Measurements from ENCODE around the gene B3GAT3.
A peak's percentile ranks its signal among the peaks of the same experiment; 100 is the strongest.
"Not testable (repeated sequence)": the region's sequence is repeated elsewhere in the genome, so short reads cannot be mapped to it uniquely, and the experiment has no call there.

B3GAT3 gene

DNA sequence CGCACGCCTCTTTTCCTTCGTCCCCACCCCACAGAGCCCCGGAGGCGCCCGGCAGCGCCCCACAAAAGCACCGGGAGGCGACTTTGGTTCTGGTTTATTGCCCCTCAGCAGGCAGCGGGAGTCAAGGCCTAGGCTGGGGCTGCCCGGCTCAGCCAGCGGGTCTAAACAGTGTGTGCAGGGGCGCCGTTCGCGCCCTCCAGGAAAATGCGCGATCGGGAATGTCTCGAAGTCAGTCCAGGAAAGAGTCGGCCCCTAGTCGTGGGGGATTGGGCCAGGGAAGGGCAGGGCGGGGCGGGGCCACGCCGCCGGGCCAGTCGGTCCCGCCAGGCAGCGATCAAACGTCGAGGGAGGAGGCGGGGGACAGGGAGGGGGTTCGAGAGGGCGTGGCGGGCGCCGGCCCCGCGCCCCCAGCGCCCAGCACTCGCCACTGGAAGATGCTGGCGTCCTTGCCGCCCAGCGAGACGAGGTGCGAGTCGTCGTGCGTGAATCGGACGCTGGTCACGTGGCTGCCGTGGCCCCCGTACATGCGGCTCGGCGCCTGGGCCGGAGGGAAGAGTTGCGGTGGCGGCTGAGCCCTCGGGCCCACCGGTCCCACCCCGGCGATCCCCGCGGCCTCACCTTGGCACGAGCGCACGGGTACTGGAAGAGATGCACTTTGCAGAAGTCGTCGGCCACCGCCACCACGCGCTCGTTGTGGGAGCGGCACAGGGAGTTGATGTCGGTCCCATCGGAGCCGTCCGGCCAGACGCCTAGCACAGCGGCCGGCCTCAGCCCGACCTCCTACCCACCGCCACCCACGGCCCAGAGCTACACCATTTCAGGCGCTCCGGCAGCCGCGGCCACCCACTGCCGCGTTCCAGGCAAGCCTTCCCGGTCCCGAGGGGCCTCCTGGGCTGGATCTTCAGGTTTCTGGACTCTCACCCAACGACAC, 19.4 kb downstream of the B3GAT3 start:
- DNase-seq = peak; percentile 72

DNA sequence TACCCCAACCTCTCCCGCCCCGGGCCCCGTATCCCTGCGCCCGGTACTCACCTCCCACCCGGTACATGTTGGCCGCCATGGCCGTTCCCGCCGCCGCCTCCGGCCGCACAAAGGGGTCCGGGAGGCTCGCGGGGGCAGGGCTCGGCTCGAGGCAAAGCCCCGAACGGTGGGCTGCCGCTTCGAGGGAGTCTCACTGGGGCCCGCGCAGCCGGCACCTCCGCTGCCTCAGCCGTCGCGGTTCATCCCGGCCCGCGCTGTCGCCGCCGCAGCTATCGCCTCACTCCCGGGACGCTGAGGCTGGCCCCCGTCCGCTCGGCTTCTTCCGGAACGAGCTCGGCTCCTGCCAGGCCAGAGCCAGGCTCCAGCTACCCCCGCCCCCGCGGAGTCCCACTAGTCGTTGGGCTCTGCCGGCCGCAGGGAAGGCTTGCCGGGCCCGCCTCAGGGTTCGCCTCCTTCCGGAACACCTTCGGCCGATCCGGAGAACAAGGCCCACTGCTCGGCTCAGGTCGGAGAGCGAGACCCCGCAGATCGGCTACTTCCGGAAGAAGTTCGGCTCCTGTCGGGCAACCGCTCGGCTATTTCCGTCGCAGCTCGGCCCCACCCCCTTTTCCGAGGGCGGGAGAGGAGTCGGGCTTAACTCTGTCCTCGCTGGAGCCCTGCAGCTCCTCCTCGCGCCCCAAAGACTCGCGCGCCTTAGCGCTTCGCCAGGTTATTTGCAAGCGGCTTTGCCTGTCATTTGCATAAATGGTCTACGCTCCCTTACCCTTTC, 20.2 kb downstream of the B3GAT3 start, which contains the start of gene MTA2:
TSS of gene MTA2 (minus strand) at position 494 of the 769 bp plus-strand sequence. CDS start at position 79, 415 bp downstream.
- peak; percentile 98 for DNase-seq

DNA sequence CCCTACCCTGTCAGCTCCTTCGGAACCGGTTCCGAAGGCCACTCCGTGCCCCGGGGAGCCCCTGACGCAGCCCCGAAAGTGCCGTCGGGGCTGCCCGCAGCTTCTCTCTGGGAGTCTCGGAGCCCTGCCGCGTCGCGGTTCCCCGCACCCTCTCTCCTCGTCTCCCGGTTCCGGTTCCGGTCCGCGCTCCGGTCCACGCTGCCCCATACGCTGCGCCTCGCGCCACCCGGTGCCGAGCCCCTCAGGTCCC, 20.7 kb downstream of the B3GAT3 start:
- no peak for DNase-seq

DNA sequence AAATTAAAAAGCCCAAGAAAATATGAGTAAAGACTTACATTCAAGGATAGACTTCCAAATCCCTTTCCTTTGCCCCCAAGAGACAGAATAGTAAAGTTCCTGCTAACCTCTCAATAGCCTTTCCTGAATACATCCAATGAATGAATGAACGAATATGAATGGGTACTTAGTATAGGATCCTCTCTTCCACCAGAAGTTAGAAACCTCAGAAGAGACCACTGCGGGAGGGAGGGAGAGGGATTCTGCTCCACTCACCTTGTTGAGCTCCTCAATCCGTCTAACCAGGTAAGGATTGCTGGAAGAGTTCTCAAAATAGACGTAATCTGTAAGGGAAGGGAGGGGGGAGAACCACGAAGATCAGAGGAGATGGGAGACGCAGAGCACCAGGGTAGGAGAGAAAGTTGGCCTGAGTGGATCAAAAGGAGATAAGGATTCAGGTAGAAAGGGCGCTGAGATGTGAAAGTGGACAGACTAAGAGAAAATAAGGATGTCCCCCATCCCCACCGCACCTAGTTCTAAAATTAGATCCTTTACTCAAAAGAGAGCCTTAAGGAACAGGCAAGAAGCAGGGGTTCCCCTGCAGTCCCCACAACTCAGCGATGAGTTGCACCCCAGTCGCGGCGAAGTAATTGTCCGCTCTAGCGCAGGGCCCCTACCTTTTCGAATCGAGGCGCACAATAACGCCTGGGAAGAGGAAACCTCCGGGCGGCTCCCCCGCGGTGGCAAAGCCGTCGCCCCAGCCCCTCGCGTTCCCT, 21.2 kb downstream of the B3GAT3 start:
- DNase-seq = no peak

DNA sequence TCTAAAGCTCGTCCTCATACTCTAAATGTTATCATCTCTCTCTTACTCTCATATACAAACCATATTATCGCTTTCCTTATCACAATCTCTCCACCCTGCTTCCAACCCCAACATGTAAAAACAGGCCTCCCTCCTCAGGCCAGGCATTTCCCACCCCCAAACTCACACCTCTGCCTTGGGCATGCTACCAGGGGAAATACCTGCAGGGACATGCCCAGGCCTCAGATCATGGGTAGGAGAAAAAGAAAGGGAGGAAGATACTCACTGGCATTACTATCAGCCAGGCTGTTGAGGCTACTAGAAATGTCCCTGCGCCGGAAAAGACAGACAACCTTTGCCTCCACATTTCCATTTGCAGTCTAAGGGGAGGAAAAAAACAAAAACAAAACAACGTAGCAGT, 21.9 kb downstream of the B3GAT3 start:
- no peak for DNase-seq

DNA sequence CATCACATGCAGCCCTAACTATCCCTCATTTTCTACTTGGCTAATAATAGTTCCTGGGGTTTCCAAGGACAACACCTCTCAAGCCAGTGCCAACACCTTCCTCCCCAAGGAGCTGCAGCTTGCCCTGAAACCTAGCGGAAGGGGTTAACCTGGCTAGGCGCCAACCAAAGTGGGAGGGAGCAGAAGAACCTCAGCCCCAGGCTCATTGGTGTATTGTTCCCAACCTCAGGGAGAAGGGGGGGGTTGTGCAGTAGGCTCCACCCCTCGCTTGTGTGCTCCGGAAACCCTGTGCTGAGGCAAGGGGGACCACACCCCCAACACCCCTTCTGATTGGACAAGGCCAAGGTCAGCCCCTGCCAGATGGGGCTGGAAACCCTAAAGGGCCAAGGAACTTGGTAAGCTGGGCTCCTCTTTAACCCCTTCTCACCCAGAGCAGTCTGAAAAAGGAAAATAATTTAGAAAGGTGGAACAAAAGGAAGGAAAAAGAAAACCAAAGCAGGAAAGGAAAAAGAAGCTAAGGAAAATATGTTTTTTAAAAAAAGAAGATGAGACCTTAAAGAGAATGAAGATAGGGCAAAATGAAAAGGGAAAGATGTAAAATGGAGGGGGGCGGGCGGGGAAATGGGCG, 22.6 kb downstream of the B3GAT3 start:
- peak; percentile 91 for DNase-seq

DNA sequence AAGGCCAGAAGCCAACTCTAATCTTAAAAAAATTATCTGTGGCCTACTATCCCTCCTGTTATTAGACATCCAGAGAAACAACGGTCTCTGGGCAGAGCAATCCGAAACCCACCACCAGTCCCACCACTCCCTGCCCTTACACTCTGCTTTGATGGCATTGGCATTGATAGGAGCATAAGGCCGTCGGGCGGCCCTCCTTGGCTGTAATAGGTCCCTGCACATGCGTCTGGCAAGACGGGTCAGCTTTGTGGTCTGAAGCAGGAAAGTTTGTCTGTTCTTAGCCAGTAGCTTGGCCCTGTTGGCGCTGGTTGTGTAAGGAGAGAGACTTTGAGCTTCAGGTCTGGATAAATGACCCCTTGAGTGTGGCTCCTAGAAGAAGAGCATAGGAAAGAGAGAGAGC, 26.7 kb downstream of the B3GAT3 start:
- no peak for DNase-seq

DNA sequence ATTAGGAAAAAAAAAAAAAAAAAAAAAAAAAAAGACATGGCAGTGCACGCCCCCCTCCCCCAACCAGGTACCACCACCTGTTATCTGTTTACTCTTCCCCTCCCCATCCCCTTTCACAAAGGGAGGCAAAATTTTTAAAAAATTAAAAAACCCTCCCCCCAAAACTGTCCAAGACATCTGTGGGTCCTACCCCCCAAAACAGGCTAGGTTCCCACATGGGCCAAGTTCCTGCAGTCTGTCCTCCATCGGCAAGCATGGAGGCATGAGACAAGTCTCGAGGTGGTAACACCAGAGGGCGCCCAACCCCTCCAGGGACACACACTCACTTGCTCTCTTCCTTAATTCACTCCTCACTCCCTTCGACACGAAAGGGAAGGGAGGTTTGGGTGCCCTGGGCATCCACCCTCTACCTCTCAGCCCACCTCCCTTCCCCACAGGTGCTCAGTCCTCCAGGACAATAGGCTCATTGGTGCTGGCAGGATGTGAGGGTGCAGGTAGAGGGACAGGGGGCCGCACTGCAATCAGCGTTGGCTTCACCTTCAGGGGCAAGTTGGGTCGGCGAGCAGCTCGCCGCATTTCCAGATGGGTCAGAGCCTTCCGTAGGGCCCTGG, 28.2 kb downstream of the B3GAT3 start:
- peak; percentile 50 for DNase-seq

DNA sequence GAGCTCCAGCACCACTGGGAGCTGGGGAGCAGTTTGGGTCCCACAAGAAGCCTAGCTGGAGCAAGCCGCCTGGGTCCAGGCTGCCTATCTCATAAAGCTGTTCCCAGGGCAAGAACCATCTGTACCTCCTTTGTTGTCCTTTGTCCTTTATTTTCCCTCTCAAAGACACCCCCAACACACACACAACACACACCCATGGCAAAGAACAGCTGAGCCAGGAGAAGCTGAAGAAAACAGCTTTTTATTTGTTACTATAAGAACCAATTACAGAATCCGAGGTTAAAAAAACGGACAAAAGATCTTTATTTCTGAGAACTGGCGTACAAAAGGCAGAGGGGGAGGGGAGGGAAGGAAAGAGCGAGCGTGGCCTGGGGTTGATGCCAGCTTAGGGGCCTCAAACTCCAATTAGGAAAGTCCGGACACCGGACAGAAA, 28.8 kb downstream of the B3GAT3 start:
- no peak for DNase-seq

DNA sequence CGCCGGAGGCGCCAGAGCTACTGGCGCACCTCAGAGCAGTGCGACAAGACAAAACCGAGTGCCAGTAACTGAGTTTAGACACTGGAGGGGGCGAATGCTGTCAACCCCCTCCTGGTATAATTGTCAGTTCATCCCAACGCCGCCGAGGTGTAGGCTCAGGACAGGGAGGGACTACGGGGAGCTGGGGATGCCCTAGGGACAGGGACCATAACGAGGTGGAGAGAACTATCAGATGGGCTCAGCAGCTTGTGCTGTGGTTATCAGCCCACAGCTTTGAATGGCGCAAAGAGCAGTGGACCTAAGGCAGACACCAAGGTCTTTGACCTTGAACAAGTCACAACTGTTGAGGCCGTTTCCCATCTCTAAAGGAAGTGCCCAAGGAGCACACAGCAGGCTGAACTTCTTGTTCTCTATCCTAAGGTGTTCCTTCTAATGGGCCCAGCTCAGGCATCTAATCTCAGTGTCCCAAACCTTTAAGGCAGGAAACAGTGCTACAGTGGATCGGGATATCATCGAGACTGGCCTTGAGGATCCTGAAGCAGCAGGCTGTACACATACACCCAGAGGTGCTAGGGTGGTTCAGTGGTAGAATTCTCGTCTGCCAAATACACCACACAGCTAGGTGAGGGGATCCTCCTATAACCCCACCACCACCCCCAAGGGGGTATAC, 29.5 kb downstream of the B3GAT3 start:
- no peak for DNase-seq

DNA sequence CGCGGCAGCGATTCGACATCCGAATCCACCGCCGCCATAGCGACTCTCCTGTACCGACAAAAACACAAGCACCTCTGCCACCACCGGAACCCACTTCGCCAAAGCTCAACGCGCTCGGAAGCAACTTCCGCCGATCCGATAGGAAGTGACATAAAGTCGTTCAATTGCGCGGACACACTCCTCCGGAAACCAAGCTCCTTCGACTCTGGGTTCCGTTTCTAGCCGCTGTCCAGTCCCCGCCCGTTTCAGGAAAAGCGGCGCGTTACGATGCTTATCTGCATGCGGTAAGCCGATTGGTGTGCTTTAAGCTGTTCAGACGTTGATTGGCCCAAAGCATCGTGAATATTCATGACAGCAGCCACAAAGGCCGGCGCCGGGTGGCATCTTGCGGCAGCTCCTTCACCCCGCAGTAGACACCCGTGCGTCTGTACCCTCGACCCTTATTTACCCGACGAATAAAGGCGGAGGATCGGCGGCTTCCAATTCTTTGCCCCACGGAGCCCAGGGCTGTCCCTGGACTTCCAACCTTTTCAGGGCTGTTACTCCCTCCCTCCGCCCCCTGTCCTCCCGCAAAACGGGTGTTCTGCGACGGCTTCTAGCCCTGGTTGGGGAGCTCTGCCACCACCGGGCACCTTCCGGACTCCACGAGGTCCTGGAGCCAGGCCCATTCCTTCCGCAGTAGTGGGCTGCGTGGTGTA, 30.2 kb downstream of the B3GAT3 start, which contains the start of gene TUT1:
TSS of gene TUT1 (minus strand) at position 76 of the 698 bp plus-strand sequence. CDS start at position 38, 38 bp downstream.
- DNase-seq = peak; percentile 100

DNA sequence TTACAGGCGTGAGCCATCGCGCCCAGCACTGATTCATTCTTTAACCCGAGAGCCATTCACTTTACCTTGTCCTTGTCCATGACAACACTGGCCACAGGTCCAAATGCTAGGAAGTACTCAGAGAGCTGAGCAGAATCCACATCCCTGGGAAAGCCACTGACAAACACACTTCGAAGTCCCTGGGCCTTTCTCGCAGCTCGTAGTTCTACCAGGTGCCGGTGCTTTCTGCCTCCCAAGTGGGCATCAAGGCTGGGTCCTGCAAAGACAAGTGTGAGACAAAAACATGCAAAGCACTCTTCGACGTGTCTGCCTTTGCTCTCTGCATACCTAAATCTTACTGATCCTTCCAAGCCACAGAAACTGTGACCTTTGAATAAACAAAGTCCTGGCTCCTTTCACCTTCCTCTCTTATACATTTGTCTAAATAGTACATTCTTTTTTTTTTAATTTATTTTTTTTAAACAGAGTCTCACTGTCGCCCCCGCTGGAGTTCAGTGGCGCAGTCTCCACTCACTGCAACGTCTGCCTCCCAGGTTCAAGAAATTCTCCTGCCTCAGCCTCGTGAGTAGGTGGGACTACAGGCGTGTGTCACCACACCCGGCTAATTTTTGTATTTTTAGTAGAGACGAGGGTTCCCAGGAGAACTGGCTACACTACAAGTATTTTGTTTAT, 32.7 kb downstream of the B3GAT3 start:
- no peak for DNase-seq

DNA sequence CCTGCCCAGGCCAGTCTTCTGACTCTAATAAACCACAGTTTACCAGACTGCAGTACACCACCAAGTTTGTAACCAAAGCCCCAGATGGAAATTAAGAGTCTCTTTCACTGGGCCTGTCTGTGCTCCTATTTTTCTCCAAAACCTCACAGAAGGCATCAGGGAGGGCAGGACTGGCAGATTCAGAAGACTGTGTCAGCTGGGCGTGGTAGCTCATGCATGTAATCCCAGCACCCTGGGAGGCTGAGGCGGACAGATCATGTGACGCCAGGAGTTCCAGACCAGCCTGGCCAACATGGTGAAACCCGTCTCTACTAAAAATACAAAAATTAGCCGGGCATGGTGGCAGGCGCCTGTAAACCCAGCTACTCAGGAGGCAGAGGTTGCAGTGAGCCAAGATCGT, 36.4 kb downstream of the B3GAT3 start:
- not testable (repeated sequence) for DNase-seq

DNA sequence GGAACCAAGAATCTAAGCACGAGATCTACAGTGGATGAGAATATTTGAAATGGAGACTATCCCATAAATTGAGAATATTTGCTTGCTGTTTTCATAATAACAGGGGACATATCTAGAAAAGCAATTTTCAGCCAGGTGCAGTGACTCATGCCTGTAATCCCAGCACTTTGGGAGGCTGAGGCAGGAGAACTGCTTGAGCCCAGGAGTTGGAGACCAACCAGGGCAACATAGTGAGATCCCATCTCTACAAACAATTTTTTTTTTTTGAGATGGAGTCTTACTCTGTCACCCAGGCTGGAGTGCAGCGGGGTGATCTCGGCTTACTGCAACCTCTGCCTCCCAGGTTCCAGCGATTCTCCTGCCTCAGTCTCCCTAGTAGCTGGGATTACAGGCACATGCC, 40.1 kb downstream of the B3GAT3 start:
- DNase-seq = not testable (repeated sequence)

DNA sequence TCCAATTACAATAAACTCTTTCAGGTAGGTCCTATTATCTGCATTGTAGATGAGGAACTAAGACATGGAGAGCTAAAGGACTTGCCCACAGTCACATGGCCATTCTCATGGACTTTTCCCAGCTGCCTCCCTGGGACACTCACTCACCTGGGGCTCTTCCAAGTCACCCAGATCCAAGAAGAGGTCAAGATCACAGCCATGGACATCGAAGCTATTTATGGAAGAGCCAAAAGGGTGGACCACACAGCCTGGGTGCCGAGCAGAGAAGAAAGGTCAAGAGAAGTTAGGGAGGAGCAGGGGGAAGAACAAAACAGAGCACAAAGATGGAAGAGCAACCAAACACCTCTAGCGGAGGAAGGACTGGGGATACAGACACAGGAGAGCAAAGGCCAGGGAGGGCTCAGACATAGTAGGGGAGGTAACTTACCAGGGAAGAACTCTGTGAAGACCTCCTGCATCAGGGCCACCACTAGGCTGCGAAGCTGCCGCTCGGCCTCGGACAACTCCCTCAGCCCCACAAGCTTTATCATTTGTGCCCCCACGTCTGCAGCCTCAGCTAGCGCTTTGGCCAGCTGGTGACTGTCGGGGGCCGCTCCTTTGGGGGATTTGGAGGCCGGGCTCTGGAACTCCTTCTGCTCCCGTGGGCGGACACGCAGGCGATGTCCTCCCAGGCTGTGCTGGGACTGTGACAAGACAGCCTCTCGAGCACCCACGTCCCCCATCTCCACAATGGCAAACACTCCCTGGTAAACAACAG, 40.6 kb downstream of the B3GAT3 start:
- no peak for DNase-seq

DNA sequence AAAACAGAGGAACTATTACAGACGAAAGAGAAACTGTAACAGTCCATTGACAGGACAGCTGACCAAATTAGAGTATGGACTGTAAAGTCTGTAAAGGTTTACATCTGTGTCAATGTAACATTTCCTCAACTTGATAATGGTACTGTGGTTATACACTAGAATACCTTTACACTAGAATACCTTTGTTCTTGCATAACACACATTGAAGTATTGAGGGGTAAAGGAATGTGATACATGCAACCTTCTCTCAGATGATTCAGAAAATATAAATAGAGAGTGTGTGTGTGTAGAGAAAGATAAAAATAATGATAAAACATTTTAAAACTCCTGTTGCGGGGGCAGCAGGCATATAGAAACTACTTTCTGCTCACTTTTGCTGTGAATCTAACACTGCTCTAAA, 42.5 kb downstream of the B3GAT3 start:
- DNase-seq = no peak

DNA sequence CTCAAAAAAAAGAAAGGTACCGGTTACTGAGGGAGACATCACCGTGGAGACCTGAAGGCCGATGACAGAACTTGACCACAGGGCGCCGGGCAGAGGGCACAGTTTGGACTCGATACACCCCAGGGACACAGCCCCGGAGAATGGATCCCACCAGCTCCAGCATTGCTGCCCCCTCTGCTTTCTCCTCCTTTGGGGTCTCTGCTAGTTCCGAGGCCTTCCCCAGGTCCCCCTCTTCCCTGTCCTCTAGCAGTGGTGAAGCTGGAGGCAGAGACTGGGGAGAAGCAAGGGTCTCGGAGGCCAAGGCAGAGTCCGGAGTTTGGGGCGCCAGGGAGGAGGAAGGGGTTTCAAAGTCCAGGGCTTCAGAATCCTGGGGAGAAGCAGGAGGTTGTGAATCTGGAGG, 43.2 kb downstream of the B3GAT3 start:
- no peak for DNase-seq

DNA sequence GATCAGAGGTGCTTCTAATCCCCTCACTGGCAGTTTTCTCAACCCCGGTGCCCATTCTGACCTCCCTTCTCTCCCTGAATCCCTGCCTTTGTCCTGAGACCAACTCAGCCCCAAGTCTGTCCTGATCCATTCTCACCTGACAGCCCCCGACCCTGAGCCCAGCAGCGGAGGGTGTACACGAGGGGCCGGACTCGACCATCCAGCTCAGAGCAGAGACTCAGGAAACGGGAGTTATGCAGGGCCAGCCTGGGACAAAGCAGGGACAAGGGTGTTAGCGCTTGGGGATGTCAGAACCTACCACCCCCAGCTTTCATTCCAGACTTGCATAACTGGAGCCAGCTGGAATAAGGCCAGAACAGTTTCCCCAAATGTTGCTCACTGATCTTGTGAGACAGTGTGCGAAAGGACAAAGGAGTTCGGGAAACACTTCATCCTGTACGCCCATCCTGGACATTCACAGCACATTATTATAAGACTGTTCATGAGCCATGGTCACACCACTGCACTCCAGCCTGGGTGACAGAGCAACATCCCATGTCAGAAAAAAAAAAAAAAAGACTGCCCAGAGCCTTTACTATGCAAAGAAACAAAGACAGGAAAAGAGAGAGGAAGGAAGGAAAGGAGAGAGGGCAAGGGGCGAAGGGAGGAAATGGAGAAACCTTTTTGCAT, 44.6 kb downstream of the B3GAT3 start:
- no peak for DNase-seq

DNA sequence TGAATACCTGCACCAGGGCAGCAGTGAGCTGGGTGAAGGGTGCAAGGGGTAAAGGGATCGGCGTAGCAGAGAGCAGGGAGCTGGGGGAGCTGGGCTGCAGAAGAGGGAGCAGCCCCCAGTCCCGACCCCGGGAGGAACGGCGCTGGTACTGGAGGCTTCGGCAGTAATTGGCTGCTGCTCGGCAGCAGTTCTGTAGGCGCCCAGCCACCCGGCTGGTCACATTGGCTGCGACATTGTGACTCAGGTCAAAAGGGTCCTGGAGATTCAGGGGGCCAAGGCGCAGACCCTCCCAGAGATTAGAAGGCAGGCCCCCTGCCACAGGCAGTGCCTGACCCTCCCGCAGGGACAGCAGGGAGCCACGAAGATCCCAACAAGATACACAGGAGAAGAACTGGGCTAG, 45.9 kb downstream of the B3GAT3 start:
- DNase-seq = no peak

Data from NCI-H345 (cell line).